ENCODE data around the gene SF3A1. TPM values are rescaled to one million over a fixed set of nuclear protein-coding genes. Genes with fewer than 3 reads are reported as not detected.

Gene SF3A1
- total and polyA plus RNA-seq, 2 donors (not counting 3 experiments of a cell fraction or from before 2014, with no cell fraction given), result 60.2 to 187 TPM

DNA sequence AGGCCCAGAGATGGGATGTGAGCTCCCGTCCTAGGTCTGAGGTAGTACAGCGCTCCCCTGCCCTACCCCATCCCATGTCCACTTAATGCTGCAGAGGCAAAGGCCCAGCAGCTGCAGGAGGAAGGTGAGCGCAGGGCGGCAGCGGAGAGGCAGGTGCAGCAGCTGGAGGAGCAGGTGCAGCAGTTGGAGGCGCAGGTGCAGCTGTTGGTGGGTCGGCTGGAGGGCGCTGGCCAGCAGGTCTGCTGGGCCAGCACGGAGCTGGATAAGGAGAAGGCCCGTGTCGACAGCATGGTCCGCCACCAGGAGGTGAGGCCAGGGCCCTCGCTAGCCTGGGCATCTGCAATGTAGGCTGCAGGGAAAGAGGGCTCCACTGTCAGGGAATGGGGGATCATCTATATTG lies 15.3 kb upstream of the SF3A1 start:
- POLR2A ChIA-PET, result no interaction called here

More for the DNA sequence above, 15.3 kb upstream of the SF3A1 start:
- H3K27me3 ChIP-seq (ENCODE audit: control insufficient read depth in 2 of 2, insufficient read depth in 2 of 2, low read length in 2 of 2), result no peaks in the 10 kb centered on the region
- CTCF ChIA-PET, result interaction anchor here (1.0 to 2.7 kb wide), 2 partner anchors 16 to 84 kb away, joined by 3 to 6 read pairs; partner anchors contain the start of gene RNF215
- H3K4me2 ChIP-seq (ENCODE audit: insufficient read depth, low read length), result no peak overlapping the region
- TF ChIP-seq POLR2AphosphoS5 (IDR thresholded peaks at IDR 0.05; ENCODE audit: insufficient read depth, low read depth, low read length), result no peak
- no peak for TF ChIP-seq CTCF (IDR thresholded peaks at IDR 0.05; ENCODE audit: extremely low read depth in 1 of 2, insufficient read depth in 1 of 2, low read depth in 1 of 2, low read length in 2 of 2)
- no peak for TF ChIP-seq JUN (IDR thresholded peaks at IDR 0.05; ENCODE audit: borderline replicate concordance, insufficient read depth, insufficient read length, low read depth)
- no peak for TF ChIP-seq POLR2A (IDR thresholded peaks at IDR 0.05; ENCODE audit: low read depth, low read length)
- no peak for TF ChIP-seq GATA2 (IDR thresholded peaks at IDR 0.05; ENCODE audit: insufficient read depth, insufficient read length, low read depth, low read length)
- no peak overlapping the region for H3K9ac ChIP-seq (replicated peaks; ENCODE audit: extremely low read depth, insufficient read depth, low read length)
- H3K36me3 ChIP-seq (ENCODE audit: control insufficient read depth in 2 of 2, extremely low read depth in 1 of 2, insufficient read depth in 2 of 2, low read length in 2 of 2), result no peaks in the 10 kb centered on the region
- dilution Hi-C loops (cut with MboI; ENCODE audit: extremely low pct_ligation_motif_present, low sequenced_read_pairs) (no loop called here), intact Hi-C loops (cut with micrococcal nuclease) (no loop called here)
- no peaks in the 10 kb centered on the region for H3K79me2 ChIP-seq (ENCODE audit: control insufficient read depth, insufficient read depth, low read length)
- FAIRE-seq (no peak), DNase-seq (ENCODE audit: low read depth, low spot score) (no peak)
- no peaks in the 10 kb centered on the region for H4K20me1 ChIP-seq (replicated peaks; ENCODE audit: control insufficient read depth, extremely low read depth, insufficient read depth, low read length)
- no peaks in the 10 kb centered on the region for H3K9me1 ChIP-seq (replicated peaks; ENCODE audit: control insufficient read depth, extremely low read depth, insufficient read depth, low read length)
- H3K4me3 ChIP-seq (replicated peaks in 1 of 3; ENCODE audit: insufficient read depth in 1 of 3, low read depth in 1 of 3, low read length in 3 of 3), result no peak overlapping the region
- H2AFZ ChIP-seq (ENCODE audit: low read depth, low read length), result no peak overlapping the region
- H3K27ac ChIP-seq (ENCODE audit: insufficient read depth, low read depth, low read length), result no peak overlapping the region
- H3K4me1 ChIP-seq (ENCODE audit: control insufficient read depth, extremely low read depth, insufficient read depth, low read length), result no peaks in the 10 kb centered on the region
- BruUV-seq (replicated peaks), result no TSS peak
- no peaks in the 10 kb centered on the region for H3K9me3 ChIP-seq (replicated peaks; ENCODE audit: control insufficient read depth, insufficient read depth, low read length)
